ENCODE results near the gene GOLGA8M.
"Not testable (repeated sequence)": the region's sequence is repeated elsewhere in the genome, so short reads cannot be mapped to it uniquely, and the experiment has no call there.

Gene GOLGA8M, protein sequence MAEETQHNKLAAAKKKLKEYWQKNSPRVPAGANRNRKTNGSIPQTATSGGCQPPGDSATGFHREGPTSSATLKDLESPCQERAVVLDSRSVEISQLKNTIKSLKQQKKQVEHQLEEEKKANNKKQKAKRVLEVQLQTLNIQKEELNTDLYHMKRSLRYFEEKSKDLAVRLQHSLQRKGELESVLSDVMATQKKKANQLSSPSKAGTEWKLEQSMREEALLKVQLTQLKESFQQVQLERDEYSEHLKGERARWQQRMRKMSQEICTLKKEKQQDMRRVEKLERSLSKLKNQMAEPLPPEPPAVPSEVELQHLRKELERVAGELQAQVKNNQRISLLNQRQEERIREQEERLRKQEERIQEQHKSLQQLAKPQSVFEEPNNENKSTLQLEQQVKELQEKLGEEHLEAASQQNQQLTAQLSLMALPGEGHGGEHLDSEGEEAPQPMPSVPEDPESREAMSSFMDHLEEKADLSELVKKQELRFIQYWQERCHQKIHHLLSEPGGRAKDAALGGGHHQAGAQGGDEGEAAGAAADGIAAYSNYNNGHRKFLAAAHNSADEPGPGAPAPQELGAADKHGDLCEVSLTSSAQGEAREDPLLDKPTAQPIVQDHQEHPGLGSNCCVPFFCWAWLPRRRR

DNA sequence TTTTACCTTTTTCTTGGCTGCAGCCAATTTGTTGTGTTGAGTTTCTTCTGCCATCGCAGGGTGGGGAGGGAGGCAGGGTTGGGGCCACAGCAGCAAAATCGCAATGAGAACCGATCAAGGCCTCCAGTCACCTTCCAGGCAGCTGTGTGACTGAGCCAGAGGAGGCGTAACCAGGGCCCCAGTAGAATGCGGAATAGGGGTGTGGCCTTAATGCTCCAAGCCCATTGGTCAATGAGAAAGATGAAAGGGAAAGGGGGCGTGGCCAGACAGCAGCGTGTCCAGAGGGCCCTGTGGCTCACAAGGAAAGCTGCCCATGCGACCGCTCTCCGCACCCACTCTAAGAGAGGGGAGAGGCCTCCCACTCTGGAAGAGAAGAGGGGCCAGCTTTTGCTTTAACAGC is at the start of gene GOLGA8M:
Gene GOLGA8M, minus strand, starts transcription at position 152 of the 400 bp plus-strand sequence. Its CDS starts 98 bp downstream, at position 54.
- not testable (repeated sequence) for H3K27ac ChIP-seq (ENCODE audit: low read depth, low read length)

DNA sequence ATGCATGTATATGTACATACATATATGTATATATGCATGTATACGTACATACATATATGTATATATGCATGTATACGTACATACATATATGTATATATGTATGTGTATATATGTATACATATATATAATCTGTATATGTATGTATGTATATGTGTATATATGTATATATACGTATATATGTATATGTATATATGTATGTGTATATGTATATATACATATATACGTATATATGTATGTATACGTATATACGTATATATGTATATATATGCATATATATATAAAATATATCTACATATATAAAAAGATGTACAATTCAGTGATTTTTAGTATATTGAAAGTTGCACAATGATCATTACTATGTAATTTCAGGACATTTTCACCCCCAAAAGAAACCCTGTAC is 30.7 kb upstream of the GOLGA8M start:
- not testable (repeated sequence) for H3K27me3 ChIP-seq (ENCODE audit: control insufficient read depth in 1 of 2, insufficient read depth in 2 of 2, low read length in 2 of 2); H3K4me3 ChIP-seq (ENCODE audit: low read depth in 1 of 2, low read length in 2 of 2); H3K9ac ChIP-seq (ENCODE audit: low read length); H3K36me3 ChIP-seq (ENCODE audit: insufficient read depth, low read length); H3K27ac ChIP-seq (ENCODE audit: low read depth, low read length); H3K4me1 ChIP-seq (ENCODE audit: insufficient read depth, low read length); H3K9me3 ChIP-seq (ENCODE audit: low read length)

More for the DNA sequence above, at the start of gene GOLGA8M:
- H3K4me3 ChIP-seq (ENCODE audit: low read depth in 1 of 2, low read length in 2 of 2); H3K4me1 ChIP-seq (ENCODE audit: insufficient read depth, low read length); H3K36me3 ChIP-seq (ENCODE audit: insufficient read depth, low read length); H3K9me3 ChIP-seq (ENCODE audit: low read length); H3K27me3 ChIP-seq (ENCODE audit: control insufficient read depth in 1 of 2, insufficient read depth in 2 of 2, low read length in 2 of 2); H3K9ac ChIP-seq (ENCODE audit: low read length): not testable (repeated sequence)

DNA sequence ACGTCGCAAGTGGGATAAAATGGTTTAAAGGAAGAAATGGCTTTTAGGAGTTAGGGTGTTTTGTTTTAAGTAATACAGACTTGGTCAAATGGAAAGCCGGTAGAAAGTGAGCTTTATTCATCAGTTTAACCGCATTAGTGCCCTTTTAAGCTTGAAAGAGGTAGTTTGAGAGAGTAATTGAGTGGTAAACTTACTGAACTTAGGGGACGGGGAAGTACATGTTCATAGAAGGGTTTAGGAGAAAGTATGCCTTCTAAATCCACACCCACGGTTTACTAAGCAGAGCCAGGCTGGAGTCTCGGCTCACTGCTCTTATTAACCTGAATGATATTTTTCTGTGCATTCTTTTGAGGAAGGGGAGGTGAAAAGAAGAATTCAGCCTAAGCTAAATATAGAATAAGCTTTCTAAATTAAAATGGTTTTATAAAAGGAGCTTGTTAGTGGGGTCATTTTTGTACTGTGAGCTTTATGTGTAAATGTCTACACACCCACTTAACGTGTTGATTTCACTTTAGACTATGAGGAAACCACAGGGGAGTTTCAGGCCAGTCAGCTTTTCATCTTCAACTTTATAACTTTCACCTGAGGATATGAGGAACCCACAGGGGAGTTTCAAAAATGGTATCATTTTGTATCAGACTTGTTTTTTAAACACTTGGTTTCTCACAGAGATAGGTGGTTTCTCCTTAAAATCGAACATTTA is 26.5 kb upstream of the GOLGA8M start:
- H3K4me3 ChIP-seq (ENCODE audit: low read depth in 1 of 2, low read length in 2 of 2); H3K36me3 ChIP-seq (ENCODE audit: insufficient read depth, low read length); H3K9me3 ChIP-seq (ENCODE audit: low read length); H3K9ac ChIP-seq (ENCODE audit: low read length); H3K4me1 ChIP-seq (ENCODE audit: insufficient read depth, low read length); H3K27ac ChIP-seq (ENCODE audit: low read depth, low read length); H3K27me3 ChIP-seq (ENCODE audit: control insufficient read depth in 1 of 2, insufficient read depth in 2 of 2, low read length in 2 of 2): not testable (repeated sequence)

DNA sequence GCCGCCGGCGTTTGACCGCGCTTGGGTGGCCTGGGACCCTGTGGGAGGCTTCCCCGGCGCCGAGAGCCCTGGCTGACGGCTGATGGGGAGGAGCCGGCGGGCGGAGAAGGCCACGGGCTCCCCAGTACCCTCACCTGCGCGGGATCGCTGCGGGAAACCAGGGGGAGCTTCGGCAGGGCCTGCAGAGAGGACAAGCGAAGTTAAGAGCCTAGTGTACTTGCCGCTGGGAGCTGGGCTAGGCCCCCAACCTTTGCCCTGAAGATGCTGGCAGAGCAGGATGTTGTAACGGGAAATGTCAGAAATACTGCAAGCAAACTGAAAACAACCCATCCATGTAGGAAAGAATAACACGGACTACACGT is 26.0 kb upstream of the GOLGA8M start:
- H3K4me1 ChIP-seq (ENCODE audit: insufficient read depth, low read length); H3K36me3 ChIP-seq (ENCODE audit: insufficient read depth, low read length); H3K27ac ChIP-seq (ENCODE audit: low read depth, low read length); H3K9me3 ChIP-seq (ENCODE audit: low read length); H3K27me3 ChIP-seq (ENCODE audit: control insufficient read depth in 1 of 2, insufficient read depth in 2 of 2, low read length in 2 of 2); H3K9ac ChIP-seq (ENCODE audit: low read length); H3K4me3 ChIP-seq (ENCODE audit: low read depth in 1 of 2, low read length in 2 of 2): not testable (repeated sequence)

DNA sequence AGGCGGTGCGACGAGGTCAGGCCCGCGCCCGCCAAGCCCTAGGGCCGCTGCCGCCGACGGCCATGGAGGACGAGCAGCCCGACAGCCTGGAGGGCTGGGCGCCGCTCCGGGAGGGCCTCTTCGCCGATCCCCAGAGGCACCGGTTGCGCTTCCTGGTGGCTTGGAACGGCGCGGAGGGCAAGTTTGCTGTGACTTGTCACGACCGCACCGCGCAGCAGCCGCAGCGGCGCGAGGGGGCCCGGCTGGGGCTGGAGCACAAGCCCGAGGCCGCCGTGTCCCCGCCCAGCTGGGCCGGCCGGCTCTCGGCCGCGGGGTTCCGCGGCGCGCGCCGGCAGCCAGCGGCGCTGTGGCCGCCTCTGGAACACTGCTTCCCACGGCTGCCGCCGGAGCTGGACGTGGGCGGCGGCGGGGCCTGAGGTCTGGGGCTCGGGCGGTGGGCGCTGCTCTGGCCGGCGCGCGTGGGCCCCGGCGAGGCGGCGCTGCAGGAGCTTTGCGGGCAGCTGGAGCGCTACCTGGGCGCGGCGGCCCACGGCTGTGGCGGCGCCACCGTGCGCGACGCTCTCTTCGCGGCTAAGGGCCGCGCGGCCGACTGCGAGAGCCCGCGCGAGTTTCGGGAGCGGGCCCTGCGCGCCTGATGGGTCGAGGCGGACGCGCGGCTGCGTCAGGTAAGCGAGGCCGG is 25.4 kb upstream of the GOLGA8M start:
- not testable (repeated sequence) for H3K27ac ChIP-seq (ENCODE audit: low read depth, low read length); H3K27me3 ChIP-seq (ENCODE audit: control insufficient read depth in 1 of 2, insufficient read depth in 2 of 2, low read length in 2 of 2); H3K4me1 ChIP-seq (ENCODE audit: insufficient read depth, low read length); H3K9me3 ChIP-seq (ENCODE audit: low read length); H3K4me3 ChIP-seq (ENCODE audit: low read depth in 1 of 2, low read length in 2 of 2); H3K9ac ChIP-seq (ENCODE audit: low read length); H3K36me3 ChIP-seq (ENCODE audit: insufficient read depth, low read length)

DNA sequence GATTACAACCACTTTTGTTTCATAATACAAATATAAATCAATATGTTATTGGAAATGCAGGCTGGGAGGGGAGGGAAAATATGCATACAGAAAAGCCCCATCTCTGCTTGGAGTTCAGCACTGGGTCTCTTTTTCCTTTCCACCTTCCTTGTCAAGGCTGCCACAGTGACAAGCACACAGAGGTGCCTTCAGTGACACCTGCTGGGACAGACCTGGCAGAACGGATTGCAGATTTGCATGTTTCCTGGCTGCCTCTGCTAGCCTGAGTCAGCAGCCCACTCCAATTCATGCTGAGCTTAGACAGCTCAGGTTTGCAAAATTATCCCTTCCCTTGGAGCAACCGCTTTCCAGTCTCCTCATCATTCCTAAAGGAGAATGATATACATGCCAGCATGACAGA is 15.8 kb upstream of the GOLGA8M start:
- H3K36me3 ChIP-seq (ENCODE audit: insufficient read depth, low read length); H3K4me3 ChIP-seq (ENCODE audit: low read depth in 1 of 2, low read length in 2 of 2); H3K9me3 ChIP-seq (ENCODE audit: low read length); H3K4me1 ChIP-seq (ENCODE audit: insufficient read depth, low read length); H3K27me3 ChIP-seq (ENCODE audit: control insufficient read depth in 1 of 2, insufficient read depth in 2 of 2, low read length in 2 of 2); H3K27ac ChIP-seq (ENCODE audit: low read depth, low read length); H3K9ac ChIP-seq (ENCODE audit: low read length): not testable (repeated sequence)

DNA sequence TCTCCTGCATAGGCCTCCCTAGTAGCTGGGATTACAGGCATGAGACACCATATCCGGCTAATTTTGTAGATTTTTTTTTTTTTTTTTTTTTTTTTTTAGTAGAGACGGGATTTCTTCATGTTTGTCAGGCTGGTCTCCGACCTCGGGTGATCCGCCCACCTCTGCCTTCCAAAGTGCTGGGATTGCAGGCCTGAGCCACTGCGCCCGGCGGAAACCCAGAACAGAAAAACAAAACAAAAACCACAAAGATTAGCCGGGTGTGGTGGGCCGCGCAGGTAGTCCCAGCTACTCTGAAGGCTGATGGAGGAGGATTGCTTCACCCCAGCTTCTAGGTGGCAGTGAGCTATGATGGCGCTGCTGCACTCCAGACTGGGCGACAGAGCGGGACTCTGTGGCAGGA is 14.8 kb upstream of the GOLGA8M start:
- not testable (repeated sequence) for H3K9me3 ChIP-seq (ENCODE audit: low read length); H3K4me3 ChIP-seq (ENCODE audit: low read depth in 1 of 2, low read length in 2 of 2); H3K9ac ChIP-seq (ENCODE audit: low read length); H3K36me3 ChIP-seq (ENCODE audit: insufficient read depth, low read length); H3K27ac ChIP-seq (ENCODE audit: low read depth, low read length); H3K4me1 ChIP-seq (ENCODE audit: insufficient read depth, low read length); H3K27me3 ChIP-seq (ENCODE audit: control insufficient read depth in 1 of 2, insufficient read depth in 2 of 2, low read length in 2 of 2)

DNA sequence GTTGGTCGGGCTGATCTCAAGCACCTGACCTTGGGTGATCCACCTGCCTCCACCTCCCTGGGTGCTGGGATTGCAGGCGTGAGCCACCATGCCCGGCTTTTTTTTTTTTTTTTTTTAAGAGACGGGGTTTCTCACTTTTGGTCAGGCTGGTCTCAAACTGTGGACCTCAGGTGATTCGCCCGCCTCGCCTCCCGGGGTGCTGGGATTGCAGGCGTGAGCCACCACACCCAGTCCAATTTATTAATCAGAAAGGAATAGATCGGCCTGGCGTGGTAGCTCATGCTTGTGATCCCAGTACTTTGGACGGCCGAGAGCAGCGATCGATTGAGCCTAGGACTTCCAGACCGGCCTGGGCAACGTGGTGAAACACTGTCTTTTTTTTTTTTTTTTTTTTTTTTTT is 13.9 kb upstream of the GOLGA8M start:
- Histone ChIP-seq H3K27ac (ENCODE audit: low read depth, low read length) (no peak overlapping the region), H3K4me3 (ENCODE audit: low read depth in 1 of 2, low read length in 2 of 2) (no peak overlapping the region), H3K36me3 (ENCODE audit: insufficient read depth, low read length) (no peaks in the 10 kb centered on the region), H3K9ac (ENCODE audit: low read length) (no peak overlapping the region), H3K9me3 (ENCODE audit: low read length) (no peaks in the 10 kb centered on the region), H3K4me1 (ENCODE audit: insufficient read depth, low read length) (no peaks in the 10 kb centered on the region), H3K27me3 (ENCODE audit: control insufficient read depth in 1 of 2, insufficient read depth in 2 of 2, low read length in 2 of 2) (no peaks in the 10 kb centered on the region)

DNA sequence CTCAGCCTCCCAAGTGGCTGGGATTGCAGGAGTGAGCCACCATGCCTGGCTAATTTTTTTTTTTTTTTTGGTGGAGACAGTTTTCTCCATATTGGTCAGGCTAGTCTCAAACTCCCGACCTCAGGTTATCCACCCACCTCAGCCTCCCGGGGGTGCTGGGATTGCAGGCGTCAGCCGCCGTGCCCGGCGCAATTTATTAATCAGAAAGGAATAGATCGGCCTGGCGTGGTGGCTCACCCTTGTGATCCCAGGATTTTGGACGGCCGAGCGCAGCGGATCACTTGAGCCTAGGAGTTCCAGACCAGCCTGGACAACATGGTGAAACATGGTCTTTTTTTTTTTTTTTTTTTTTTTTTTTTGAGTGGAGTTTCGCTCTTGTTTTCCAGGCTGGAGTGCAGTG is 13.3 kb upstream of the GOLGA8M start:
- no peak overlapping the region for H3K9ac ChIP-seq (ENCODE audit: low read length)
- H3K4me3 ChIP-seq (ENCODE audit: low read depth in 1 of 2, low read length in 2 of 2): no peak overlapping the region
- H3K27ac ChIP-seq (ENCODE audit: low read depth, low read length): no peak overlapping the region
- H3K4me1 ChIP-seq (ENCODE audit: insufficient read depth, low read length): no peaks in the 10 kb centered on the region
- no peaks in the 10 kb centered on the region for H3K9me3 ChIP-seq (ENCODE audit: low read length)
- no peaks in the 10 kb centered on the region for H3K27me3 ChIP-seq (ENCODE audit: control insufficient read depth in 1 of 2, insufficient read depth in 2 of 2, low read length in 2 of 2)
- H3K36me3 ChIP-seq (ENCODE audit: insufficient read depth, low read length): no peaks in the 10 kb centered on the region

DNA sequence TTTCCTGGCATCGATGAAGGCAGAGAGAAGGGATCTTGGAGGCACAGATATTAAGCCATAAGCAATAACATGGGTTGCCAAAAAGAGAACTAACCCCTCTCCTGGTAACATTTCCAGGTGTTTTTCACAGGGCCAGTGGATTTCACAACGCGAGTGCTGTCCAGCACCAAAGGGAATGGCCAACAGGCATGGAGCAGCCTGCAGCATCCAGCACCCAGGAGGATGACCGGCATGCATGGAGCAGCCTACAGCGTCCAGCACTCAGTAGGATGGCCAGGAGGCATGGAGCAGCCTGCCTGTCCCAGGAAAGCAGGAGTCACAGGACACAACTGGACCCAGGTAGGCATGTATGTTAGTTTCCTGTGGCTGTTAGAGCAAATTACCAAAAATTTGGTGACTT is 11.8 kb upstream of the GOLGA8M start:
- H3K9me3 ChIP-seq (ENCODE audit: low read length); H3K9ac ChIP-seq (ENCODE audit: low read length); H3K4me3 ChIP-seq (ENCODE audit: low read depth in 1 of 2, low read length in 2 of 2); H3K4me1 ChIP-seq (ENCODE audit: insufficient read depth, low read length); H3K27ac ChIP-seq (ENCODE audit: low read depth, low read length); H3K27me3 ChIP-seq (ENCODE audit: control insufficient read depth in 1 of 2, insufficient read depth in 2 of 2, low read length in 2 of 2); H3K36me3 ChIP-seq (ENCODE audit: insufficient read depth, low read length): not testable (repeated sequence)

DNA sequence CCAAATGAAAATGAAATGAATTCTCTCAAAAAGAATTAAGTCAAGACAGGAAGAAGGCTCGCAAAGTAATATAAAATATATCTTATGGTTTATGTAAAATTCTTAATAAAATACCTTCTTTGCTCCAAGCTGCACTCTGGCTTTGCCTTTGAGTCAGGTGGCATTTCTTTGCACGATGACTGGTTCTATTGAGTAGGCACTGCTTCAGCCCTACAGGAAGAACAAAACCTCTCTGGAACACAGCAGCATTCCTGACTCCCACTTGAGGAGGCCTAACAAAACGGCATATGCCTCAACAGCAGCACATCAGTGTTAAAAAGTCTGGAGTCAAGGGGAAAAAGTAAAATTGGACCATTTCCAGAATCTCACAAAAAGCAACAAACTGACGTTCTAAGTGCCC is 7.4 kb upstream of the GOLGA8M start:
- H3K27me3 ChIP-seq (ENCODE audit: control insufficient read depth in 1 of 2, insufficient read depth in 2 of 2, low read length in 2 of 2); H3K27ac ChIP-seq (ENCODE audit: low read depth, low read length); H3K4me1 ChIP-seq (ENCODE audit: insufficient read depth, low read length); H3K4me3 ChIP-seq (ENCODE audit: low read depth in 1 of 2, low read length in 2 of 2); H3K9me3 ChIP-seq (ENCODE audit: low read length); H3K36me3 ChIP-seq (ENCODE audit: insufficient read depth, low read length); H3K9ac ChIP-seq (ENCODE audit: low read length): not testable (repeated sequence)
